ENCODE data around the gene DLEC1.

DLEC1 gene

DNA sequence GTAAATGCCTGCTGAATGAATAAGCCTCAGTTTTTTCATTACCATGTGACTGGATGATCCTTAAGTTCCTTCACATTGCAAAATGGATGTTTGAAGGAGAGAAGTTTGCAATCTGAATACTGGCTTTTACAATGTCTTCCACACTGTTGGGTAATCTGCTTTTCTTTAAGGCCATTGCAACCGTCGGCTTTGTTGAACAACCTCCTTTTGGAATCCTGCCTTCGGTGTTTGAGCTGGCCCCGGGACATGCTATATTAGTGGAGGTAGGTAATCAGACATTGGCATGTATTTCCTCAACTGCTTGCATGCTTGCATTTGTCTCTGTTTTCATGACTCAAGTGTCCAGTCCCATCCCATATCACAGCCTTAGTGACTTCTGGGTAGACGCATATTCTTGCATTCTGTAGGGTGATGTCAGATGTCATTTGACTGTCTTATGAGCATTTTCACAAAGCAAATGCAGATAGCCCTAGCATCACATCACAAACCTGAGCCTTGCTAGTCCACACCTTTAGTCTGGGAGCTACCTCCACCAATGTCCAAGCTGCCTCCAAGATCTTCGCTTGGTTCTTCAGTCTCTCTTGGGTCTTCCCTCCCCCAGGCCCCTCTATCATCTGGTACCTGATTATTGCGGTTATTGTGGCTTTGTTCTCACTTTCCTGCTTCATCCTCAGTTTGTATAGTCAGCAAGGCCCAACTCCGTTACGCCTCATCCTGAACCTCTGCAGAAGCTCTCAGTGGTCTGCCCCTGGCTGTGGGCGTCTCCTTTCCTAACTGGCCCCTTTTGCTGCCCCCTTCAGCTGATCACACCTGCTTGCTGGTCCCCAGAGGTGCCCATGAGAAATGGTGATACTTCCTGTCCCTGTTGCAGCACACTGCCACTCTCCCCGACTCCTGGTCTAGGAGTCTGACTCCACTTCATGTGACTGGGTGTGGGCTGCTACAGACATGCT is 49.4 kb downstream of the DLEC1 start:
- DNase-seq = no peak

DNA sequence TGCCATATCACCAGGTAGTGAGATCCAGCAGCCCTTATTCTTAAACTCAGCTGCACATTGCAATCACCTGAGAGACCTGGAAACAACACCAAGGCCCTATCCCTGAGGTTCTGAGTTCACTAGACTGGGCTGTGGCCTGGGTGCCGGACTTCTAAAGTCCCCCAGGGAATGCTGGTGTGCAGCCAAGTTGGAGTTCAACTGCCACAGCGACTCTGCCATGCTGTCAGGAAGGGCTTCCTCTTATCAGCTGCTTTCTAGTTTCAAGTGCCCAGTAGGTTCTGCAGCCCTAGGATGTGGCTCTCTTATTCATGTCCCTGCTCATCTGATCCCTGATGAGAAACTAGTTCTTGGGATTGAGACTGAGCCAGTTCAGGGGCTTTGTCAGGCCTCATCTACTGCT is 50.2 kb downstream of the DLEC1 start:
- DNase-seq = no peak

GRCh38 chr3:38090453-38090852 is 51.4 kb downstream of the DLEC1 start:
- DNase-seq = no peak

DNA sequence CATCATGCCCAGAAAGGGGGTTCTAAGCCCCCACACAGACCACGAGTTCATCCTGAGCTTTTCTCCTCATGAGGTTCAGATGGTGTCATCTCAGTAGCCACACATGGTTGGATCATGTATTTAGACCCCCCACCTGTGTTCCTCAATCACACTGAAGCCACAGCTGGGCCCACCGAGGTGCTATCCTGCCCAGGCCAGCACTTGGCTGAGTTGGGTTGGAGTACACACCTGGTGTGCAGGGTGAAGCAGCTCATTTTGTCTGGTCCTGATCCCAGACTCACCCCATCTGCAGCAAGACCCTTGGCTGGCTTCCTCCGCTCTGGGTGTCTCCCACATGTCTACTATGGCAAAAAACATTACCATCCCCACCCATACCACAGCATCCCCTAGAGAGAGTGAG is 56.0 kb downstream of the DLEC1 start:
- no peak for DNase-seq

DNA sequence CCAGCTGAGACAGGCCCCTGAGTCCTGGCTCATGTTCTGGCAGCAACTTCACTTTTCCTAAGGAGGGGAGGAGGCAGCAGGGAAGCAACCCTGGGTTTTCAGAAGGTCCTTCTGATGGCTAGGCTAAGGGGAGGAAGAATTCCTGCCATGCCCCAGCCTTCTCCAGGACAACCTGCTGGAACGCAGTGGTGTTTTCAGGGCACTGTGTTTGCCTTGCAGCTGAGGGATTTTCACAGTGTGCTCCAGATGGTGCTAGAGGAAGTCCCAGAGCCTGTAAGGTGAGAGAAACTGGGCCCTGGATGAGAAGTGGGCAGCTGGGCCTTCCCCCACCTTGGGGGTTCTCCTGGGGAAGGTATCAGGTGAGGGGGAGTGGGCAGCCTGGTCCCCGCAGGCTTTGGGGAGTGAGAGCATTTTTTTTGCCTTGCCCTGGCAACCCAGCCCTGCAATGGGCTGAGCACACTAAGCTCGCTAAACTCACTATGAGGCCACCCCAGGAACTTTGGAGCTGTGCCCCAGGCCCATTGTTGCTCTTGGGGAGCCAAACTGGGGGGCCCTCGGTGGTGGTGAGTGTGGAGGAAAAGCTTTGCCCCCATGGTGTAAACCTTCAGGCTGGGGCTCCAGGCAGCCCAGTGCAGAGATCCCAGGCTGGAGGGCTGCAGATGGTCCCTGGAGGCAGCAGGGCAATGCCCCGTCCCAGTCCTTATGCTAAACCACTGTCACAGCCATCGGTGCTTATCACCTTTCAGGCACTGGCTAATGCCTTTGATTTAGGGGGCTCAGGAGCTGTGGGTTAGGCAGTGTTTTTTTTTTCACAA is 56.9 kb downstream of the DLEC1 start:
- DNase-seq = no peak

DNA sequence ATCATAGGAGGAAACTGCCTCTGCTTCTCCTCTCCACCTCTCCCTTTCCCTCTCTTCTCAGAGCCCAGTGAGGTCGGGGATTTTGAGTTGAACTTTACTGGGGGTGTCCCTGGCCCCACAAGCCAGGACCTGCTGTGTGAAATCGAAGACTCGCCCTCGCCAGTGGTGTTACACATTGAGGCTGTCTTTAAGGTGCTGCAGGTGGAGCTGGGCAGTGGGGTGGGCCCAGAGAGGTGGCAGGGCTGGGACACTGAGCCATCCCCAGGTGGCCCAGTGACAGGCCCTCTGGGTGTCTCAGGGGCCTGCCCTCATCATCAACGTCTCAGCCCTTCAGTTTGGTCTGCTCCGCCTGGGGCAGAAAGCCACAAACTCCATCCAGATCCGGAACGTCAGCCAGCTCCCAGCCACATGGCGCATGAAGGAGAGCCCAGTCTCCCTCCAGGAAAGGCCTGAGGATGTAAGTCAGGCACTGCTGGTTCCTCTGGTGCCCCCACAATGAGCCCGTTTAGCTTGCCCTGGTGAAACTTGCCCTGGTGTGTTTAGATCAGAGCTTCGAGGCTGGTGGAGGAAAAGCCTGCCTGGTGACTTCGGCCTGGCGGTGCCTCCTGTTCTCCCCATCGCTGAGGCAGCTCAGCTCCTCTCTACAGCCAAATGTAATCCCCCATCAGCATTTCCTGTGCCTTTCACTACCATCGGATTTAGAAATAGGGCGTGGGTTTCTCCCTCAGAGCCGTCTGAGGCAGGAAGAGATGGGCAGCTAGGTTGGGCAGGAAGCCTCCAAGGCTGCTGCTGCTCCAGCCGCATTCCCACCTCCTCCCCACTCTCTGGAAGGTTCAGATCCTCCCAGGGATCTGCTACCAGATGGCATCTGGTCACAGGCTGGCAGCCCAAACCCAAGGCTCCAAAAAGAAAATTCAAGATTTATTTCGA is 58.7 kb downstream of the DLEC1 start:
- no peak for DNase-seq

DNA sequence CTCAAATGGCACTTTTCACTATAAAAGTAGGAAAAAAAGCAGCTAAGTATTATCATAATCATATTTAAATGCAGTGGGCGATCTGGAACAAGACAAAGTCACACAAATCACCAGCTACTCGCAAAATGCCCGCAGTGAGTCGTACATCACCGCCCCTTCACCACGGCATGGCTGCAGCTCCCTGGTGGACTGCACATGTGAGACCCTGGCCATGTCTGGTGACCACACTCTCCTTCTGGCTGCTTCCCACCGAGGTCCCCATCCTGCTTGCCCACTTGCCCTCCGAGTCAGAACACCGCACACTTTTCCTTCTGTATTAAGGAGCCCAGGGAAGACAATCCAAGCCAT is 59.3 kb downstream of the DLEC1 start:
- no peak for DNase-seq

DNA sequence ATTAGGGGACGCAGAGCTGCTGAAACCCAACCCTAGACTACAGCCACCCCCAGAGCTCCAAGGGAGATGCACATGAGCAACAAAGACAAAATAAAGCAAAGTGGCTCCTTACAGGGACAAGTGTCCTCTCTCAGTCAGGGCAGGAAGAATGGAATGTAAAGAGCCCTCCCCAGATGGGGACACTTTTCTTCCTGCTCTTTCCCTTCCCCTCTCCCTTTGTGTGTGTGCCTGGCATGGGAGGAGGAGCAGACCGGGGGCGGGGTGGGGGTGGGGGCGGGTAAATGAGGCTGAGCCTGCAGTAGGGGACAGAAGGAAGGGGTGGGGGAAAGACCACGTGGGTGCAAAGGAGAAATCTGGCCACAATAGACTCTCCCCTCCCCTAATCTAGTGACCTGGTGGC is 60.5 kb downstream of the DLEC1 start:
- no peak for DNase-seq

DNA sequence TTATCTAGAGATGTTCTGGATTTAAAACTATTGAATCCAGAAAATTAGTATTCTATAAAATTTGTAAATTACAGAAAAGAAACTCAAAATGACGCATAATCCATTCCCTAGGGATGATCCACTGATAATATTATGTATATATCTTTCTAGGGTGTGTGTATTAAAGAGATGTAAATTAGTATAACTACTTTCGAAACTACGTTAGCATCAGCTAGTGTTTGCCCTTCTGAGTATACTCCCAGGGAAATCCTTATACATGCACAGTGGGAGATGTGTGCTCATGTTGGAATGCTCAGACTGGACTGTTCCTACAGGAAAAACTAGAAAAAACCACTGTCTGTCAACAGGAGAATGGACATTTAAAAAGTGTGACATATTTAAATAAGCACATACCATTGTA is 61.5 kb downstream of the DLEC1 start:
- no peak for DNase-seq

GRCh38 chr3:38101811-38102443 is 62.9 kb downstream of the DLEC1 start:
- DNase-seq = no peak

DNA sequence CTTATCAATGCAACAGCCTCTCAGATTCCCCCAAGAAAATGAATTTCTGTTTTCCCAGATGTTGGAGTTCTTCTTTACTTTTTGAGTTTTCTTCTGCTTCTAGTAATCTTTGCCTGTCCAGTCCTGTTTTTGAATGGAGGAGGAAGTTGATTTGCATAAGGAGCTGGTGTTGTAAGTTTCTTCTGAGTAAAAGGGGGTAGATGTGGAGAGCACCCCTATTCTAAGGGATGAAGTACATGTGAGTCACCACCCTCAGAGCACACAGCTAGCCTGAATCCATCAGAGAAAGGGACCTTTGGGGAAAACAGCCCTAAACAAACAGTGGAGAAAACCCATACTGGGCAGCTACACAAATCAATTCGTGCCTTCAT is 63.4 kb downstream of the DLEC1 start:
- DNase-seq = no peak

DNA sequence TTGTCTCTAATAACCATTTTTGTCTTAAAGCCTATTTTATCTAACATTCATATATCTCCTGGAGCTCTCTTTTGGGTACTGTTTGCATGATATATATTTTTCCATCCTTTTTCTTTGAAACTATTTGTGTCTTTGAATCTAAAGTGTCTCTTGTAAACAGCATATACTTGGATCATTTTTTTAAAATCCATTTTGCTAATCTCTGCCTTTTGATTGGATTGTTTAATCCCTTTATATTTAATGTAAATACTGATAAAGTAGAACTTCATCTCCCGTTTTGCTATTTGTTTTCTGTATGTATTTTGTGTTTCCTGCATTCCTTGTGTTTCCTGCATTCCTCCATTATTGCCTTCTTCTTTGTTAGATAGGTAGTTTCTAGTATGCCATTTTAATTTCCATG is 66.5 kb downstream of the DLEC1 start:
- no peak for DNase-seq

- no peak for DNase-seq
Measured at GRCh38 chr3:38107911-38108648, 69.1 kb downstream of the DLEC1 start.

- no peak for DNase-seq
Measured at GRCh38 chr3:38108649-38109579, 69.9 kb downstream of the DLEC1 start.

GRCh38 chr3:38109580-38110313 is 70.7 kb downstream of the DLEC1 start:
- no peak for DNase-seq

DNA sequence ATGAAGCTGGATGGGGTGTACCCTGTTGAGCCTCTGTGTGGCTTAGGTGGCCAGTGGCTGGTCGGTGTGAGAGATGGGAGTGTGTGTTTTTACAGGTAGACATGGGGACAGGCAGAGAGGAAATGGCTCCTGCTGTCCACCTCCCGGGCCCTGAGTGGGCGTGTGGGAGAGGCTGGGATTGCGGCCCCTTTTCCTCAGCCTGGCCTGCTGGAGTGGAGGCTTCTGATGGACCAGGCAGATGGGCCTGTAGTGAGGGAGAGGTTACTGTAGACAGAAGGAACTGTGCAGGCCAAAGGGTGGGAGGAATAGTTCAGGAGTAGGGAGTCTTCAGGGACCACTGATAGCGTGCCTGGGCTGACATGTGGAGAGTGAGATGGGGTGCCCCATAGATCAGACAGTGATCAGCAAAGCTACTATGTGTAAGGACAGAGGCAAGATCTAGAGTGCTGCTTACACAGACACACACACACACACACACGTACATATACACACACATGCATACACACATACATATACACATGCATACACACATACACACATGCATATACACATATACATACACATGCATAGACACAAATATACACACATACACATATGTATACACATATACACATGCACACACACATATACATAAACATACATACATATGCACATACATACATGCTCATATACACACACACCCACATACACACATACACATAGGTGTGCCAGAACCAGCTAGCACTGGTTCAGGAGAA is 71.5 kb downstream of the DLEC1 start:
- DNase-seq = no peak

- no peak for DNase-seq
Measured at GRCh38 chr3:38111201-38111600, 72.2 kb downstream of the DLEC1 start.

- DNase-seq = no peak
Measured at GRCh38 chr3:38111696-38112377, 72.8 kb downstream of the DLEC1 start.

GRCh38 chr3:38112378-38112761 is 73.4 kb downstream of the DLEC1 start:
- DNase-seq = no peak

Data from effector CD8-positive, alpha-beta T cell (primary cell).